Lower lobe of right lung (tissue), 2 donors: ENCODE data around the gene CUBN. TPM values are rescaled to one million over a fixed set of nuclear protein-coding genes. Genes with fewer than 3 reads are reported as not detected.

Experiments
- ATAC-seq, 2 donors: fragments of 200-7000 bp; cut with Tn5 transposase; one replicate each; pipeline ENCODE4 v1.9.1; 2020 to 2022; ENCODE audit warnings: mild to moderate bottlenecking in 2 of 2, moderate library complexity in 2 of 2
- DNase-seq: peaks from one replicate; pipeline ENCODE4 v3.0.0-alpha.2; 2020
- H3K27ac ChIP-seq: fragments of 200-600 bp; one replicate; pipeline ENCODE4 v1.8.0; 2022
- H3K27me3 ChIP-seq: fragments of 200-600 bp; one replicate; pipeline ENCODE4 v1.8.0; 2022; ENCODE audit warnings: low read depth
- H3K36me3 ChIP-seq: fragments of 200-600 bp; one replicate; pipeline ENCODE4 v1.8.0; 2022; ENCODE audit warnings: mild to moderate bottlenecking
- H3K4me1 ChIP-seq: fragments of 200-600 bp; one replicate; pipeline ENCODE4 v1.8.0; 2022
- H3K4me3 ChIP-seq: fragments of 200-600 bp; one replicate; pipeline ENCODE4 v1.8.0; 2022; ENCODE audit warnings: mild to moderate bottlenecking
- H3K9me3 ChIP-seq: fragments of 200-600 bp; one replicate; pipeline ENCODE4 v1.8.0; 2022
- CTCF ChIP-seq: fragments of 200-600 bp; IDR thresholded peaks from one replicate; pipeline ENCODE4 v1.8.0; 2022; ENCODE audit warnings: antibody characterized with exemption, mild to moderate bottlenecking
- intact Hi-C: fragments of 100-400 bp; cut with DNase I; formaldehyde crosslinking; loops from one replicate; pipeline ENCODE4 v1.11.0; 2022
- total RNA-seq: library from RNA; stranded (reverse); fragmentation: NEBNext Ultra II Directional; extraction: Animal tissue kit (Norgen Biotek cat#: 25700); gene quantifications from one replicate; pipeline ENCODE4 v1.2.1, GENCODE V29; 2021
- donor health status: DM: no; HTN: yes; CAD: no; lungs with severe emphysema.

Gene CUBN
- total RNA-seq, 1 donor from 2014 or later, result 2.2 TPM

- no peaks in the 10 kb centered on the region for H3K4me1 ChIP-seq
- no peak overlapping the region for H3K4me3 ChIP-seq
- intact Hi-C loops, result no loop called here
- ATAC-seq, result no peak
- no peak overlapping the region for H3K27ac ChIP-seq
- no peak for DNase-seq
- no peaks in the 10 kb centered on the region for H3K27me3 ChIP-seq
- TF ChIP-seq CTCF, result no peak
- H3K9me3 ChIP-seq, result no peaks in the 10 kb centered on the region
- no peaks in the 10 kb centered on the region for H3K36me3 ChIP-seq
These were observed 246.5 kb downstream of the CUBN start for GRCh38 chr10:16883084-16883483.

- Histone ChIP-seq H3K27ac (no peak overlapping the region), H3K4me3 (no peak overlapping the region), H3K4me1 (no peaks in the 10 kb centered on the region), H3K27me3 (no peaks in the 10 kb centered on the region), H3K36me3 (no peaks in the 10 kb centered on the region), H3K9me3 (no peaks in the 10 kb centered on the region)
- no peak for ATAC-seq
- no peak for DNase-seq
- intact Hi-C loops, result no loop called here
- no peak for TF ChIP-seq CTCF
These were observed 259.3 kb downstream of the CUBN start for GRCh38 chr10:16870331-16870730.

GRCh38 chr10:16867990-16868389 is 261.6 kb downstream of the CUBN start:
- intact Hi-C loops, result no loop called here
- ATAC-seq, result no peak
- TF ChIP-seq CTCF, result no peak
- Histone ChIP-seq H3K27me3 (no peaks in the 10 kb centered on the region), H3K4me3 (no peak overlapping the region), H3K36me3 (no peaks in the 10 kb centered on the region), H3K4me1 (no peaks in the 10 kb centered on the region), H3K27ac (no peak overlapping the region), H3K9me3 (no peaks in the 10 kb centered on the region)
- DNase-seq, result no peak

- no peaks in the 10 kb centered on the region for H3K4me1 ChIP-seq
- no peak for TF ChIP-seq CTCF
- H3K36me3 ChIP-seq, result no peaks in the 10 kb centered on the region
- no peak overlapping the region for H3K4me3 ChIP-seq
- ATAC-seq (no peak), DNase-seq (no peak)
- intact Hi-C loops, result no loop called here
- H3K9me3 ChIP-seq, result no peaks in the 10 kb centered on the region
- no peaks in the 10 kb centered on the region for H3K27me3 ChIP-seq
- H3K27ac ChIP-seq, result no peak overlapping the region
These were observed 262.1 kb downstream of the CUBN start for GRCh38 chr10:16867556-16867955.

DNA sequence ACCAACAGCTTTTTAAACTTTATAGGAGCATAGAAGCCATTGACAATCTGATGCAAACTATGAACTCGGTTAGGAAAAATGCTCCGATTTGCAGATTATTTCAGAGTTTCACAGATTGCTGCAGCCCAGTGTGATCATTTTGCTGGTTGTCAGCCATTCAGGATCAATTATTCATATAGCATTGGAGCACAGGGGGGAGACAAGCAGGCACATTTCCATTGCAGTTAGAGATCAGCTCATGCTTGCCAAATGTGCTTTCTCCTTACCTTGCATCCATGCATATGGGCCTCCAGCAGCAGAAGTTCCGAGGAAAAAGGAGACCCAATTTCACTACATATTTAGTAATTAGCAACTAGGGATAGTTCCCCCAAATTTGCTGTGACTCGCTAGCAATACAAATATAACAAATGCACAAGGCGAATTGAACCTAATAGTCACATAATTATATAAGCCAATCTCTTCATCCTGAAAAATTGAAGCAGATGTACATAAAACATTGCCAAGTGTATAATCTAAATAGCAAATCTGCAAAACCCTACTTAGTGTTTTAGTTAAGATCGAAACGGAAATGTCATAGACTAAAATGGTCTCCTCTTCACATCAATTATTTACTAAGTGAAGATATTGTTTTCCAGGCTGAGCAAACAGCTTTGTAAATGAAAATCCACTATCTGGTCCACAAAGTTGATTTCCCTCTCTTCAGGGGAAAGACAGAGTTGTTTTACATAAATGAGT is 262.9 kb downstream of the CUBN start:
- no peak for TF ChIP-seq CTCF
- Histone ChIP-seq H3K36me3 (no peaks in the 10 kb centered on the region), H3K4me1 (no peaks in the 10 kb centered on the region), H3K27me3 (no peaks in the 10 kb centered on the region), H3K9me3 (no peaks in the 10 kb centered on the region), H3K4me3 (no peak overlapping the region), H3K27ac (no peak overlapping the region)
- ATAC-seq (no peak), DNase-seq (no peak)
- intact Hi-C loops, result no loop called here
